HepG2 (cell line): ENCODE results near the gene ZSCAN20. TPM values are rescaled to one million over a fixed set of nuclear protein-coding genes. Genes with fewer than 3 reads are reported as not detected.

ENCODE experiments used
- CREB1 ChIP-seq, 2 experiments: fragments of 450-650 bp in 1 of 2; IDR thresholded peaks; 2 replicates each; pipeline ENCODE4 v1.6.1; 2016 to 2017; ENCODE audit warnings: control low read depth in 1 of 2, mild to moderate bottlenecking in 1 of 2, missing compliant biosample characterization in 1 of 2, missing genetic modification characterization in 1 of 2
- DMAP1 ChIP-seq: IDR thresholded peaks from 2 replicates; pipeline ENCODE4 v1.6.1; 2016
- FOSL2 ChIP-seq: sonication (generic); formaldehyde crosslinking; IDR thresholded peaks from 2 replicates; pipeline ENCODE4 v1.4.0; 2020; ENCODE audit warnings: missing genetic modification reagents
- HMG20B ChIP-seq: conservative IDR thresholded peaks from 2 replicates; pipeline ENCODE4 v1.6.1; 2016; ENCODE audit warnings: missing genetic modification reagents, missing compliant biosample characterization
- KDM2A ChIP-seq: sonication (generic); formaldehyde crosslinking; IDR thresholded peaks from 2 replicates; pipeline ENCODE4 v1.4.0; 2020; ENCODE audit warnings: low read depth, missing genetic modification reagents, borderline replicate concordance
- NAIF1 ChIP-seq: sonication (generic); formaldehyde crosslinking; IDR thresholded peaks from 2 replicates; pipeline ENCODE4 v1.5.0; 2020; ENCODE audit warnings: mild to moderate bottlenecking, missing genetic modification reagents, borderline replicate concordance
- NR2C2 ChIP-seq: sonication (generic); formaldehyde crosslinking; IDR thresholded peaks from 2 replicates; pipeline ENCODE4 v1.4.0; 2020; ENCODE audit warnings: missing genetic modification reagents, mild to moderate bottlenecking, moderate library complexity, borderline replicate concordance
- NR3C1 ChIP-seq: sonication (generic); formaldehyde crosslinking; IDR thresholded peaks from 2 replicates; pipeline ENCODE4 v1.4.0; 2020; ENCODE audit warnings: missing genetic modification reagents
- PRDM10 ChIP-seq: sonication (generic); formaldehyde crosslinking; IDR thresholded peaks from 2 replicates; pipeline ENCODE4 v1.4.0; 2020; ENCODE audit warnings: low read depth, missing genetic modification reagents
- STAG1 ChIP-seq: sonication (generic); formaldehyde crosslinking; IDR thresholded peaks from 2 replicates; pipeline ENCODE4 v1.4.0; 2020; ENCODE audit warnings: missing genetic modification reagents
- TARDBP ChIP-seq: sonication (generic); formaldehyde crosslinking; IDR thresholded peaks from 2 replicates; pipeline ENCODE4 v1.8.0; 2022; ENCODE audit warnings: mild to moderate bottlenecking, missing genetic modification reagents
- TFE3 ChIP-seq: IDR thresholded peaks from 2 replicates; pipeline ENCODE4 v1.6.1; 2016
- ZBED4 ChIP-seq: sonication (generic); formaldehyde crosslinking; IDR thresholded peaks from 2 replicates; pipeline ENCODE4 v1.4.0; 2020; ENCODE audit warnings: missing genetic modification reagents, borderline replicate concordance
- ZBTB39 ChIP-seq: sonication (generic); formaldehyde crosslinking; IDR thresholded peaks from 2 replicates; pipeline ENCODE4 v1.5.0; 2020; ENCODE audit warnings: missing genetic modification reagents
- ZNF143 ChIP-seq: sonication (generic); formaldehyde crosslinking; IDR thresholded peaks from 2 replicates; pipeline ENCODE4 v1.4.0; 2020; ENCODE audit warnings: missing genetic modification reagents
- ZNF282 ChIP-seq: fragments of 450-650 bp; IDR thresholded peaks from 2 replicates; pipeline ENCODE4 v1.6.1; 2018; ENCODE audit not compliant: partially characterized antibody
- ZNF580 ChIP-seq: IDR thresholded peaks from 2 replicates; pipeline ENCODE4 v1.6.1; 2016; ENCODE audit warnings: low read depth, borderline replicate concordance
- polyA plus RNA-seq, 8 experiments: library from polyadenylated mRNA; depleted of rRNA in 3 of 8; stranded (reverse) in 7 of 8; unstranded in 1 of 8; fragments of >200 nt; fragmentation: Illumina TruSeq in 4 of 8; extraction: Trizol in 4 of 8; gene quantifications; 2 replicates each; pipeline versions ENCODE4 v1.2.1 to v1.2.3, GENCODE V29; 2011 to 2016; ENCODE audit warnings: low read depth in 4 of 8, missing spikeins in 1 of 8, mixed read lengths in 1 of 8; ENCODE audit not compliant: insufficient read depth in 1 of 8
- total RNA-seq, 5 experiments: library from RNA; depleted of rRNA; stranded (reverse); fragments of >200 nt; fragmentation: Illumina TruSeq; extraction: Trizol; gene quantifications; 2 replicates each; pipeline ENCODE4 v1.2.3, GENCODE V29; 2016; ENCODE audit warnings: low read depth in 1 of 5

The ZSCAN20 gene
- total and polyA plus RNA-seq, 2 of the 13 experiments (the other 11 are each of a cell fraction or from before 2014, with no cell fraction given) = 1.1 to 2.8 TPM

GRCh38 chr1:33470495-33471012 lies 1.9 kb upstream of the ZSCAN20 start (continued):
- TF ChIP-seq TARDBP (CRISPR knock-in tag) (no peak), TFE3 (CRISPR knock-in tag) (no peak), ZBED4 (CRISPR knock-in tag) (no peak), ZNF282 (no peak), STAG1 (CRISPR knock-in tag) (peak; percentile 77), FOSL2 (CRISPR knock-in tag) (0 out of 2 replicates have a peak, but pooled peaks have one; percentile 17), PRDM10 (peak; percentile 25; the same call in 1 of the 2 replicates), ZBTB39 (CRISPR knock-in tag) (no peak), DMAP1 (CRISPR knock-in tag) (no peak), NR3C1 (no peak), ZNF143 (CRISPR knock-in tag) (no peak), CREB1 (IDR thresholded peaks at IDR 0.05) (no peak), CREB1 (CRISPR knock-in tag; IDR thresholded peaks at IDR 0.05) (peak; percentile 32; the same call in 1 of the 2 replicates), NAIF1 (CRISPR knock-in tag) (no peak), HMG20B (CRISPR knock-in tag) (no peak), ZNF580 (CRISPR knock-in tag) (0 out of 2 replicates have a peak, but pooled peaks have one; percentile 26), NR2C2 (no peak), KDM2A (no peak)
